GM19397 (cell line): ENCODE measurements around the gene TARDBP.
"Not testable (repeated sequence)": the region's sequence is repeated elsewhere in the genome, so short reads cannot be mapped to it uniquely, and the experiment has no call there.

Source experiments
- ATAC-seq: cut with Tn5 transposase; IDR thresholded peaks from one replicate; pipeline ENCODE4 v1.9.1; 2021; ENCODE audit warnings: mild to moderate bottlenecking, moderate library complexity; ENCODE audit not compliant: unreplicated experiment

TARDBP gene

DNA sequence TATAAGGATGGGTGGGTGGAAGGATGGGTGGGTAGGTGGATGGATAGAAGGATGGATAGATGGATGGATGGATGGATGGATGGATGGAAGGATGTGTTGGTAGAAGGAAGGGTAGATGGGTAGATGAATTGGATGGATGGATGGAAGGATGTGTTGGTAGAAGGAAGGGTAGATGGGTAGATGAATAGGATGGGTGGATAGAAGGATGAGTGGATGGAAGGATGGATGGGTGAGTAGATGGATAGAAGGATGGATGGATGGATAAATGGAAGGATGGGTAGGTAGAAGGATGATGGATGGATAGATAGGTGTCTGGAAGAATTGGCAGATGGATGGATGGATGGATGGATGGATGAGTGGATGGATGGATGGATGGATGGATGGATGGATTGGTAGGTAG is 28.6 kb downstream of the TARDBP start:
- no peak for ATAC-seq

DNA sequence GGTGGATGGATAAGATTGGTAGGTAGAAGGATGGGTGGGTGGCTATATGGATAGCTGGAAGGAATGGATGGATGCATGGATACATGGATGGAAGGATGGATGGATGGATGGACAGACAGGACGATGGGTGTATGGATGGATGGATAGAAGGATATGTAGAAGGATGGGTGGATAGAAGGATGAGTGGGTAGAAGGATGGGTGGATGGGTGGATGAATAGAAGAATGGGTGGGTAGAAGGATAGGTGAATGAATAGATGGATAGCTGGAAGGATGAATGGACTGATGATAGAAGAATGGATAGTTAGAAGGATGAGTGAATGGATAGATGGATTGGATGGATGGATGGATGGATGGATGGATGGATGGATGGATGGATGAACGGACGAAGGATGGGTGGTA is 29.6 kb downstream of the TARDBP start:
- ATAC-seq, result no peak

DNA sequence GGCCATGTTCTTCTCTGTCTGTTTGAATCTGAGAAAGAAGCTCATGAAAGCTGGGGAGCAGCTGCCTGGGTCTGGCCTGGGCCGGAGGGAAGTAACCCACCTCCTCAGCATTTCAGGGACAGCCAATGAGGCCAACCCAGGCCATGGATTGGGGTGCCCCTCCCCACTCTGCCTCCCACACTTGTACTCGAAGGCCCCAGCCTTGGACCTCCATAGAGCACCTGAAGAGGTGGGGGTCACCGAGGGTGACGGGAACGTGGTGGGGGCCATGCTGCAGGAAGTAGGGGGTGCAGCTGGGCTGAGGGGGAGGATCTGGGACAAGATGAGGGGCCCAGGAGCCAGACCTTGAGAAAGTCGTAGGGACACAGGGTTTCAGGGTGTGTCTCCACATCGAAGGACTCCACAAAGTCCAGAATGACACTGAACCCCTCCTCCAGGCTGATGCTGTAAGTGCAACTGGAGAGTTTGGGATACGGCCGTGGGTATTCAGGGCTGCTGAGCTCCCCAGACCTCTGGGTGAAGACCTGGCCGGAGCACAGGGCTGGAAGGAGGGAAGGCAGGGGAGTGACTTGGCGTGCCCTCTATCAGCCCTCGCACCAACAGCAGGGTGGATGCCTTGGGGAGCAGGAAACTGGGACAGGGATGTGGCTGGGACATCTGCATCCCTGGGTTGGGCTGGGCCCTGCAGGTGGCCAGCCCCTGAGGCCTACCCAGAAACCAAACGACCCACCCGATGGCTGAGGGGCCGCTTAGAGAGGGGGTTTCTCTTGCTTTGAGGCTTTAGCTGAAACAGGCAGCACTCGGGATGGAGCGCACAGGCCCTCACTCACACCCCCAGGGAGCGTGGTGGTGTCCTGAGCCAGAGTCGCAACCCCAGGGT is 30.8 kb downstream of the TARDBP start:
- no peak for ATAC-seq

DNA sequence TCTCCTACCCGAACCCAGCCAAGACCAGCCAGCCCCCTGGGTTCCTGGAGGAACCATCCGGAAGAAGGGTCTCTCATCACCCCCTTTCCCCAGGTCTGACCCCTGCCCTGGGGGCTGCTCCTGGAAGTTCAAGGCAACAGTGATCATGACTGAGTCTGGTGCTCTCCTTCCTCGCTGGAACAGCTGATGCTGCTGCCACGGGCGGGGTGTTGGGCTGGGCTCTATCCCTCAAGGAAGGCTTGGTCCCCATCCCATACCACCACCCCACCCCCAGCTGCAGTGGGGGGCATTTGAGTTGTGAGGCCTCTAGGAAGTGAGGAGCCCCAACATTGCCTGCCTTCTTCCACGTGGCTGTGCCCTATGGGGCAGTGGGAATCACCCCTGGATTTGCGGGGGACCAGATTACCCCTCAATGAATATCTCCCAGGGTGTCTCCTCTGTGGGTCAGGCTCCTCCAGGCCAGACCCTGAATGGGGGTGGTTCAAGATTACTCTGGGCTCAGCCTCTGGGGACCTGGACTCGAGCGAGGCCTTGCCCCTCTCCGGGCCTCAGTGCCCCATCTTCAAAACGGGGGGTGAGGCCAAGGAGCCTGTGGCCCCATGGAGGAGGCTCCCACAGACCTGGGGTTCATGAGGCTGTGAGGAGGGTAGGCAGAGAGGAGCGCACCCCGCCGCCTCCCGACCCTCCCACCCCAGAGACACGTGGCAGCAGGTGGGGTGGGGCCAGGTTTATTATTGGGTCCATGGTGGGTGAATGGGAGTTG is 31.8 kb downstream of the TARDBP start:
- no peak for ATAC-seq

DNA sequence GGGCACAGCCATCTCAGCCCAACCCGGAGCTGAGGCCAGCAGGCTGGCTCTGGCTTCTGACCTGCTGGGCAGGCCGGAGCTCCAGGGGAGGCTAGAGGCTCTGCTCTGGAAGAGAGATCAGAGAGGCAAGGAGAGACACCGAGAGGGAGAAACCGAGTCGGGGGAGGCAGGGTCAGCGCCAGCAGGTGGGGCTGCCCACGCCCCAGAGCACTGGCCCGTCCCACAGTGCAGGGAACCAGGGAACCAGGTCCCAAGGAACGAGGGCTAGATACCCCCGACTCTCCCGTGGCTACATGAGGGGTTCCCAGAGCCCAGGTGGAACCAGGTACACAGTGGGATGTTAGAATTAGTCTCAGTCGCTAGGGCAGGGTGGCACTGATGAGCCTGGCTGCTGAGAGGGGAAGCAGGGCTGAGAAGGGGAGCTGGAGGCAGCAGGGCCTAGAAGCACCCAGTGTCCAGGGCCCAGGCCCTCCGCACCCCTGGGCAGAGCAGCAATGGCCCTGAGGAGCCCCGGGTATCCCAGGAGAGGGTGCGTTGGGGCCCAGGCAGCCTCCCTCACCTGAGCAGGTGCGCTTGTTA is 32.5 kb downstream of the TARDBP start:
- no peak for ATAC-seq

DNA sequence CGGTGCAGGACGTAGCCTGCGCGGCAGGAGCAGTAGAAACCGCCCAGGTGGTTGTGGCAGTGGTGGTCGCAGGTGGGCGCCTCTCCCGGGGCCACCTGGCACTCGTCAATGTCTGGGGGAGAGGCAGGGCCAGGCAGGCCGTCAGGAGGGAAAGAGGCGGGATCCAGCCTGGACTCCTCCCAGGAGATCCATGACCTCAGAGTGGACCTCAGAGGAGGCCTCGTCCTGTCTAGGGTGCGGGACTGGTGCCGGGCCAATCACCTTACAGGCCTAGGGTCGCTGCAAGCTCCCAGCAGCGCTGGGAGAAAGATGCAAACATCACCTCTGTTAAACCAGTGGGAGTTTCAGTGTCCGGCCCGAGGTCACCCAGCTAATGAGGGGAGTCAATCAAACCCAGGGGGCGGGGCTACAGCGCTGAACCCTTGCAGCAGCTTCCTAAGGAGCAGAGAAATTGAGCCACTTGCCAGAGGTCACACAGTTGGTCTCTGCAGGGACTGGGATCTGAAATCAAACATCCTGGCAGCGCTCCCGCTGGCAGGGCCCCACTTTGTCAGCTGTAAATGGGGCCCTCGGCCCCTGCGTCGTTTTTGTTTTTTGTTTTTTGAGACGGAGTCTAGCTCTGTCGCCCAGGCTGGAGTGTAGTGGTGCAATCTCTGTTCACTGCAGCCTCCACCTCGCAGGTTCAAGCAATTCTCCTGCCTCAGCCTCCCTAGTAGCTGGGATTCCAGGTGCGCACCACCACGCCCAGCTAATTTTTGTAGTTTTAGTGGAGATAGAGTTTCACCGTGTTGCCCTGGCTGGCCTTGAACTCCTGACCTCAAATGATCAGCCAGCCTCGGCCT is 33.2 kb downstream of the TARDBP start:
- ATAC-seq, result no peak

DNA sequence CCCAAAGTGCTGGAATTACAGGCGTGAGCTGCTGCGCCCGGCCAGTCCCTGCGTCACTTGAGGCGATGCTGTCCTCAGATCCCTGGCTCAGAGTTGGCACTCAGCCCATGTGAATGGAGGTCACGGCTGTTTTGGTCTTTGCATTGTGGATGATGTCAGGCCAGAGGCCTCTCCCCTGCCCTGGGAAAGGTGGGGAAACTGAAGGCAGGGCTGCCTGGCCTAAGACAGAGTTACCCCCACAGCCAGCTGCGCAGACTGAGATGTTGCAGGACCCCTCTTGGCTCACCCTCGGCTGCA is 33.8 kb downstream of the TARDBP start:
- ATAC-seq, result no peak

DNA sequence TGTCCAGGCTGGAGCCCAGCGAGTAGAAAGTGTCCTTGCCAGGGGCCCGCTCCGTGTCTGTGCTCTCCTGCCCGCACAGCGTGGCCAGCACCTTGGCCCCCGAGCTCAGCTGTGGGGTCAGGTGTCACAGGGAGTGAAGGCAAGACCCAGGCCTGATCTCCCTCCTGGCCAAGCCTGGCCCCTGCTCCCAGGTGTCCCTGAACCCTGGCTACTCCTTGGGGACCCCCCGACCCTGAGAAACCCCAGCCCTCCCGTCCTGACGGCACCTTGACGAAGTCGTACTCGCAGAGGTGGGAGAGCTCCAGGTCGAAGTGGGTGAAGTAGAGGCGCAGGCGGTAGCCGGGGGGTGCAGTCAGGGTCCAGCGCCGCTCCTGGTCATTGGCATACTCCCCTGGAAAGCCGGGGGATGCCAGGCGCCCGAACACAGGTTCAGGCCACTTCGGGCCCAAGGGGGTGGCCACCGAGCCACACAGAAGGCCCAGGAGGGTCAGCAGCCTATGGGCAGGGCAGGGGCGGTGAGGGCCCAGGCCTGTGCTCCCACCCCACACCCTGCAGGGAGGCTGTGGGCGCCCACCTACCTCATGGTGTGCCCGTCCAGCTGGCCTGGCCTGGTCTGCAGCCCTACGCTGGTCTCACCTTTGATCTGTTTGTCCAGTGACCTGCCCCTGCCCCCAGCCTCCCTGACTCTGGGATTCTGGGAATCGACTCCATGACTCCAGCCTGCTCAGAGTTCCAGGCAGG is 34.3 kb downstream of the TARDBP start, which contains the start of gene MASP2:
MASP2 (minus strand) TSS at position 615 of the 741 bp plus-strand sequence; CDS start at position 583, 32 bp downstream.
- no peak for ATAC-seq

DNA sequence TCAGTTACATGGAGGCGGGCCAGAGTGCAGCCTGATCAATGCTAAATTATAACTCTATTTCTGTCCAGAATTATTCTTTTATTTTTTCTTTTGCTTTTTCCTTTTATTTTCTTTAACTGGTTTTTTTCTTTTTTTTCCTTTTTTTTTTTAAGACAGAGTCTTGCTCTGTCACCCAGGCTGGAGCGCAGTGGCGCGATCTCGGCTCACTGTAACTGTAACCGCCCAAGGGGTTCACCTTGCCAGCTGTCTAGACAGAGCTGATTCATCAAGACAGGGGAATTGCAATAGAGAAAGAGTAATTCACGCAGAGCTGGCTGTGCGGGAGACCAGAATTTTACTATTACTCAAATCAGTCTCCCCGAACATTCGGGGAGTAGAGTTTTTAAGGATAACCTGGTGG is 38.7 kb downstream of the TARDBP start:
- not testable (repeated sequence) for ATAC-seq

DNA sequence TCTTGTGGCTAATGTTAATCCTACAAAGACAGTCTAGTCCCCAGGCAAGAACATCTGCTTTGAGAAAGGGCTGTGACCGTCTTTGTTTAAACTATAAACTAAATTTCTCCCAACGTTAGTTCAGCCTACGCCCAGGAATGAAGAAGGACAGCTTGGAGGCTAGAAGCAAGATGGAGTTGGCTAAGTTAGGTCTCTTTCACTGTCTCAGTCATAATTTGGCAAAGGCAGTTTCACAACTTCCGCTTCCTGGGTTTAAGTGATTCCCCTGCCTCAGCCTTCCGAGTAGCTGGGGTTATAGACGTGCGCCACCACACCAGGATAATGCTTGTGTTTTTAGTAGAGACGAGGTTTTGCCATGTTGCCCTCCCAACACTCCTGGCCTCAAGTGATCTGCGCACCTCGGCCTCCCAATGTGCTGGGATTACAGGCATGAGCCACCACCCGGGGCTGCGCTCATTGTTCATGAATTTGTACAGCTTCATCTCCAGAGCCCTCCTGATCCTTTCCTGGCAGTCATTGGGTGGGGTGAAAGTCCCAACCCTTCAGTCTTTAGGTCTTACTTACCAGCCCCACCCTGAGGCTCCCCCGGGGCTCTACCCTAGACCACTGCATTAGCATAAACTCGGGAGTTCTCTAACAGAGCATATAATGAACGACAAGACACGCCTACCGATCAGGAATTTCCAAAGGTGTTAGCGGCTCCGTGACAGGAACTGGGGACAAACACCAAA is 39.5 kb downstream of the TARDBP start:
- no peak for ATAC-seq

DNA sequence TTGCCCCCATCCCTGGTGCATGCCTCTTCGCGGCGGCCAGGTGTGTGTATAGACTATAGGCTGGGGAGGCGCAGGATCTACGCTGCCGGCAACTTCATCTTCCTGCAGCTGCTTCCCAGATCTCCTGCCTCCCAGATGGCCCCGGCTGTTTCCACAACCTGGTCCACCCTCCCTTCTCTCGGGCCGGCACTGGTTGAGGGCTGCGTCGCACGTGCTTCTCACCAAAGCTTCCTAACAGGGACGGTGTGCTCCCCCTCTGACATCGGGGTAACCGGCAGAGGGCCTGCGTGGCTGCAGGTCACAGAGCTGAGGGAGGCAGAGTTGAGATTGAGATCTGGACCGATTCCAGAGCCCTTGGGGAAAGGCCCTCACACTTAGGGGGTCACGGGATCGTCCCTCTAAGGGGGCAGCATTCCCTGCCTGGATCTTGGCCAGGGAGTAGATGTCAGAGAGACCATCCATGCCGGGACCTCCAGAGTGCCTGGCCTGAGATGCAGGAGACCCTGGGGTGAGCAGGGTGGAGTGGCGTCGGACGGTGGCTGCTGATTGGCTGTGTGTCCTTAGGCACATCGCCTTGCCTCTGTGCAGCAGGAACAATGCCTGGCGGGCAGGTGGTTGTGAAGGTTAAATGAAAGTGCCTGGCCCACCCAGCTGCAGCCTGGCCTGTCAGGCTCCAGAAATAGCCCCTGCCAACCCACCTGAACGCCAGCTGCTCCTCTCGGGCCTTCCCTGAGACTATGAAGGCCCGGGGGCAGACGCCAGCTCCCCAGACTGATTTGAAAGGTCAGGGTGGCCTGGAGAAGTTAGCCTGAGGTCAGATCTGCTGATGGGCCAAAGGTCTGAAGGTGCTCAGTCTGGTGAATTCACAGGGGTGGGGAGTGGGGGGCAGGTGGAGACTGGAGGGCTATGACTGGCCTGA is 40.6 kb downstream of the TARDBP start:
- ATAC-seq, result no peak

DNA sequence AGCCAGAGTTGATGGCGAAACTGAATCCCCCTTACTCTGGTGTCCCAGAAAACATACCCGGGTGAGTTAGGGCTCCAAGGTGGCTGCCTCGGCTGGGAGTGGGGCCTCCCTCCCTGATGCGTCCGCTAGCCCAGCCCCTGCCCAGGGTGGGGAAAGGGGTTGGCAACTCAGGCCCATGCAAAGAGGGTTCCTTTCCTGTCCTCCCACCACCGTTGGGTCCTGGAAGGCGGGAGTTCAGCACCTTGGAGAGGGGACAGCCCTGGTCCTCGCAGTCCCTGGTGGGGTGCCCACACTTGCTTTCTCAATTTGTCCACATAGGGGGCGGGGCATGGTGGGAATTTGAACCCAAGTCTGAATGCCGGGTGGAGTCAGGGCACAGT is 41.3 kb downstream of the TARDBP start:
- no peak for ATAC-seq

DNA sequence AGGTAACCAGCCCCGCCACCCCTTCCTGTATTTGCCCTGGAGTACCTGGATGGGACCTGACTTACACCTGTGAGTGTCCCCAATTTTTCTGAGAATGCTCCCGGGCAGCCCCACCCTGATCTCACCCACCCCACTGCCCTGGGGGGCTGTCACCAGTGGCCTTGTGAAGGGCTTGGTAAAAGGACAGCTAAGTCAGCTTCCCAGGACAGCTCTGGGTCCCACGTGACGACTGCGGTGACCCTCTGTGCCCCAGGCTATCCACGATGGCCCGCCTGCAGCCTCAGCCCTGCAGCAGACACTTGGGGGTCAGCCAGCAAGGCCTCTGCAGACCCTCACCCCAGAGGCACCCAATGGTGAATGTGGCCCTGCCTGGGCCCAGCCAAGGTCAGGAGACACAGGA is 41.7 kb downstream of the TARDBP start:
- no peak for ATAC-seq

DNA sequence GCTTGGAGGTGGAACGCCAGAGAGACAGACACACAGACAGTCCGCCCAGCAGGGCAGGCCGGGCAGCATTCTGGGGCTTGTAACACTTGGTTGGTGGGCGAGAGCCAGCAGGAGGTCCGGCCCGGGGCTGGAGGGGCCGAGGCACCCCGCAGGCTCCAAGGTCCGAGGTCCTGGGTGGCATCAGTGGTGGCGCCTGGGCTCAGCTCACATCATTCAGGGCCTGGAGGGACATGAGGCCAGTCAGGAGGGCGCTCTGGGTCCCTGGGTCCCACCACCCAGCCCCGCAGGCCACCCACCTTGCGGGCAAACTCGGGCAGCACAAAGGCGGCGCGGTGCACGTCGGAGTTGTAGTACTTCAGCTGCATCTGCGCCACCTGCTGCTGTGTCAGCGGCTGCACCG is 42.2 kb downstream of the TARDBP start:
- ATAC-seq, result no peak

DNA sequence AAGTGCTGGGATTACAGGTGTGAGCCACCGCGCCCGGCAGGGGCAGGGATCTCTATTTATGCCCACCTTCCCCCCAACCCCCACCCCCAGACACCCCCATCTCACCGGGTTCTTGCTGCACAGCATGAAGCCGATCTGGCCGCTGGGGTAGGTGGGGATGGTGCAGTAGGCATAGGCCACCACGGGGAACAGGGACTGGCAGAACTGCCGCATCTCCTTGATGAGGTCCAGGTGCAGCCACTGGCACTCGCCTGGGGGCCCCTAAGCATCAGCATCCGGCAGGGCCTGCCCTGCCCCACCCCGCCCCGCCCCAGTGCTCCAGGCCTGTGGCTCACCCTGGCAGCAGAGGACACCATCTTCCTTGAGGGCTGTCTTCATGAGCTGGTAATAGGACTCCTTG is 43.2 kb downstream of the TARDBP start:
- ATAC-seq, result no peak

DNA sequence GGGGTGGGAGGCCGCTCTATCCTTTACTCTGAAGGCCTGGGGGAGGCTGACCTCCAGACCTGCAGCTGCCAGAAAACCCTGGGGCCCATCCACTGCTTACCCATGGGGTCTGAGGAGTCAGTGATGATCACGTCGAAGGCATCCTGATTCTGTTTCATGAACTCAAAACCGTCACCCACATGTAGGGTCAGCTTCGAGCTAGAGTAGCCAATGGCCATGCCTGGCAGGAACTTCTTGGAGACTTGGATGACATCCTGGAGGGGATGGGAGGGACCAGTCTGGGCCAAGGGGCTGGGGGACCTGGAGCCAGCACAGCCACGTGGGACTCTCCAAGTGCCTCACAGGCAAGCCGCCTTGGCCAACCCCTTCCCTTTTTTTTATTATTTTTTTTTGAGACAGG is 44.0 kb downstream of the TARDBP start:
- no peak for ATAC-seq

DNA sequence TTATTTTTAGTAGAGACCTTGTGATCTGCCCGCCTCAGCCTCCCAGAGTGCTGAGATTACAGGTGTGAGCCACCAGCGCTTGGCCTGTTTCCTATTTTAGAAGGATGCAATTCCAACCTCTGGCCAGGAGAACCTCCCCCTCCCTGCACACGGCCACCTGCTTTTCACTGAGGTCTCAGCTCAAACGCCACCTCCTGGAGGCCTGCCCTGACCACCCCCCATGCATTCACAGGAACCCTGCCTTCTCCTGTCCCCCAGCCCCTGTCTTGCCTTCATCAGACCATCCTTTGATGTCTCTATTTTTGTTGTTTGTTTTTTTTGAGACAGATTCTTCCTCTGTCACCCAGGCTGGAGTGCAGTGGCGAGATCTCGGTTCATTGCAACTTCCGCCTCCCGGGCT is 45.0 kb downstream of the TARDBP start:
- no peak for ATAC-seq

DNA sequence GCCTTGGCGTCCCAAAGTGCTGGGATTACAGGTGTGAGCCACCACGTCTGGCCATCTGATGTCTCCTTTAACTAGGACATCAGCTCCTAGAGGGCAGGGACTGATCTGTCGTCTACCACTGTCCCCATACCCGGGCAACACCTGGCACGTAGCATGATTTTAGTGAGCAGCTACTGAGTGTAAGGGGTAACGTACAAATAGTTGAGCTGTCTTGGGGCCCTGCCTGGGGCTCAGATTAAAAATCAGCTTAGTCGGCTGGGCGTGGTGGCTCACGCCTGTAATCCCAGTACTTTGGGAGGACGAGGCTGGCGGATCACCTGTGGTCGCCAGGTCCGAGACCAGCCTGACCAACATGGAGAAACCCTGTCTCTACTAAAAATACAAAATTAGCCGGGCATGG is 45.6 kb downstream of the TARDBP start:
- ATAC-seq, result no peak
